Natural killer cell treated with Interleukin-12 subunit alpha and Interleukin-12 subunit beta and Interleukin-15 and Interleukin-18, amount 100 ng/mL, for 72 hours (primary cell): ENCODE results near the gene WDR6. TPM values are rescaled to one million over a fixed set of nuclear protein-coding genes. Genes with fewer than 3 reads are reported as not detected.

Experiments
- ATAC-seq, 2 donors: fragments of 150-1000 bp; cut with Tn5 transposase in 1 of 2; sonication (Bioruptor Pico), chemical (Tn5 transposase) in 1 of 2; 2 replicates each; pipeline ENCODE4 v1.10.0; 2021
- DNase-seq: peaks from one replicate; pipeline ENCODE4 v3.0.0; 2022; ENCODE audit warnings: low spot score
- H3K27ac Mint-ChIP-seq, 2 donors: 1 replicate in 1 of 2; 2 replicates in 1 of 2; pipeline ENCODE4 v1.8.0; 2022; ENCODE audit warnings: mixed read lengths in 2 of 2, mild to moderate bottlenecking in 1 of 2, moderate library complexity in 1 of 2
- H3K27me3 Mint-ChIP-seq, 2 donors: 1 replicate in 1 of 2; 2 replicates in 1 of 2; pipeline ENCODE4 v1.8.0; 2022; ENCODE audit warnings: mixed read lengths in 2 of 2
- H3K36me3 Mint-ChIP-seq: one replicate; pipeline ENCODE4 v1.8.0; 2022; ENCODE audit warnings: mixed read lengths
- H3K4me1 Mint-ChIP-seq, 2 donors: 1 replicate in 1 of 2; 2 replicates in 1 of 2; pipeline ENCODE4 v1.8.0; 2022; ENCODE audit warnings: low read depth in 2 of 2, mixed read lengths in 2 of 2, mild to moderate bottlenecking in 1 of 2
- H3K4me3 Mint-ChIP-seq: one replicate; pipeline ENCODE4 v1.8.0; 2022; ENCODE audit warnings: mixed read lengths
- H3K9me3 Mint-ChIP-seq: 2 replicates; pipeline ENCODE4 v1.8.0; 2022; ENCODE audit warnings: mixed read lengths
- total RNA-seq, 2 donors: library from RNA; stranded (reverse); gene quantifications; one replicate each; pipeline ENCODE4 v1.2.3, GENCODE V29; 2022

The WDR6 gene
- total RNA-seq, 2 donors from 2014 or later = 128 to 222 TPM

- H3K4me1 Mint-ChIP-seq = peaks cover under 1 to 11% of the 10 kb centered on the region in 2 donors
- H3K4me3 Mint-ChIP-seq = no peak overlapping the region
- ATAC-seq (no peak), DNase-seq (no peak)
- H3K27ac Mint-ChIP-seq = no peak overlapping the region
- H3K9me3 Mint-ChIP-seq = no peaks in the 10 kb centered on the region
- no peaks in the 10 kb centered on the region for H3K27me3 Mint-ChIP-seq
- H3K36me3 Mint-ChIP-seq = peaks cover 9% of the 10 kb centered on the region
These were observed 24.5 kb upstream of the WDR6 start for GRCh38 chr3:48982686-48983085.

GRCh38 chr3:48983096-48983495 is 24.1 kb upstream of the WDR6 start:
- peak overlapping the region in 1 of 2 donors; percentile 31 for H3K27ac Mint-ChIP-seq
- peaks cover 9% of the 10 kb centered on the region for H3K36me3 Mint-ChIP-seq
- H3K9me3 Mint-ChIP-seq = no peaks in the 10 kb centered on the region
- no peaks in the 10 kb centered on the region for H3K27me3 Mint-ChIP-seq
- no peak overlapping the region for H3K4me3 Mint-ChIP-seq
- H3K4me1 Mint-ChIP-seq = peaks cover 5 to 15% of the 10 kb centered on the region in 2 donors
- ATAC-seq = no peak
- no peak for DNase-seq

GRCh38 chr3:48984663-48985062 is 22.5 kb upstream of the WDR6 start:
- DNase-seq = no peak
- Mint-ChIP-seq H3K36me3 (peaks cover 4% of the 10 kb centered on the region), H3K27me3 (no peaks in the 10 kb centered on the region), H3K4me1 (peaks cover 15 to 21% of the 10 kb centered on the region in 2 donors), H3K4me3 (no peak overlapping the region), H3K9me3 (no peaks in the 10 kb centered on the region), H3K27ac (peak overlapping the region in 1 of 2 donors; percentile 45)
- ATAC-seq = no peak

- Mint-ChIP-seq H3K4me1 (peaks cover 15 to 23% of the 10 kb centered on the region in 2 donors), H3K4me3 (no peak overlapping the region), H3K27me3 (no peaks in the 10 kb centered on the region), H3K36me3 (peaks cover 4% of the 10 kb centered on the region), H3K27ac (no peak overlapping the region), H3K9me3 (no peaks in the 10 kb centered on the region)
- ATAC-seq (no peak), DNase-seq (no peak)
These were observed 21.3 kb upstream of the WDR6 start for GRCh38 chr3:48985831-48986376.

GRCh38 chr3:48989126-48989795 is 17.9 kb upstream of the WDR6 start:
- no peaks in the 10 kb centered on the region for H3K36me3 Mint-ChIP-seq
- DNase-seq = no peak

GRCh38 chr3:48989796-48990635 is 17.2 kb upstream of the WDR6 start, which contains the start of gene P4HTM:
TSS of gene P4HTM (plus strand) at chr3:48990241. CDS start at chr3:48990257, 16 bp downstream.
- Mint-ChIP-seq H3K9me3 (no peaks in the 10 kb centered on the region), H3K36me3 (no peaks in the 10 kb centered on the region)

More at GRCh38 chr3:48989126-48989795, 17.9 kb upstream of the WDR6 start:
- Mint-ChIP-seq H3K9me3 (no peaks in the 10 kb centered on the region), H3K4me3 (peak overlapping the region; percentile 92), H3K4me1 (peaks cover 26 to 35% of the 10 kb centered on the region in 2 donors), H3K27me3 (no peaks in the 10 kb centered on the region), H3K27ac (peak overlapping the region; percentile 90 to 95)
- no peak for ATAC-seq

GRCh38 chr3:48990636-48991469 is 16.3 kb upstream of the WDR6 start:
- H3K9me3 Mint-ChIP-seq = no peaks in the 10 kb centered on the region
- no peaks in the 10 kb centered on the region for H3K27me3 Mint-ChIP-seq
- peak overlapping the region; percentile 94 for H3K4me3 Mint-ChIP-seq
- peak overlapping the region; percentile 77 to 85 for H3K27ac Mint-ChIP-seq
- DNase-seq (no peak), ATAC-seq (peak; percentile 2 to 43)
- peaks cover 26 to 38% of the 10 kb centered on the region in 2 donors for H3K4me1 Mint-ChIP-seq
- no peaks in the 10 kb centered on the region for H3K36me3 Mint-ChIP-seq

More at GRCh38 chr3:48989796-48990635, 17.2 kb upstream of the WDR6 start, which contains the start of gene P4HTM:
- Mint-ChIP-seq H3K27ac (peak within 1 kb of the TSS; percentile 90 to 95), H3K4me3 (peak within 1 kb of the TSS; percentile 94), H3K27me3 (no peaks in the 10 kb centered on the region), H3K4me1 (peaks cover 26 to 37% of the 10 kb centered on the region in 2 donors)
- ATAC-seq (peak; percentile 88), DNase-seq (peak; percentile 86)

GRCh38 chr3:48991851-48992545 is 15.2 kb upstream of the WDR6 start:
- peaks cover 26 to 31% of the 10 kb centered on the region in 2 donors for H3K4me1 Mint-ChIP-seq
- H3K27me3 Mint-ChIP-seq = no peaks in the 10 kb centered on the region
- no peak for DNase-seq

GRCh38 chr3:48993834-48994233 is 13.4 kb upstream of the WDR6 start:
- no peaks in the 10 kb centered on the region for H3K27me3 Mint-ChIP-seq
- peaks cover 19 to 27% of the 10 kb centered on the region in 2 donors for H3K4me1 Mint-ChIP-seq
- no peaks in the 10 kb centered on the region for H3K36me3 Mint-ChIP-seq
- DNase-seq (no peak), ATAC-seq (no peak)
- H3K4me3 Mint-ChIP-seq = no peak overlapping the region
- H3K9me3 Mint-ChIP-seq = no peaks in the 10 kb centered on the region
- no peak overlapping the region for H3K27ac Mint-ChIP-seq

More at GRCh38 chr3:48991851-48992545, 15.2 kb upstream of the WDR6 start:
- H3K27ac Mint-ChIP-seq = peak overlapping the region; percentile 77 to 85
- no peaks in the 10 kb centered on the region for H3K36me3 Mint-ChIP-seq
- no peak for ATAC-seq
- peak overlapping the region; percentile 94 for H3K4me3 Mint-ChIP-seq
- H3K9me3 Mint-ChIP-seq = no peaks in the 10 kb centered on the region

- no peaks in the 10 kb centered on the region for H3K36me3 Mint-ChIP-seq
- H3K9me3 Mint-ChIP-seq = no peaks in the 10 kb centered on the region
- no peak for DNase-seq
- H3K27ac Mint-ChIP-seq = no peak overlapping the region
- ATAC-seq = no peak
- no peaks in the 10 kb centered on the region for H3K27me3 Mint-ChIP-seq
- H3K4me3 Mint-ChIP-seq = no peak overlapping the region
- peaks cover 5 to 14% of the 10 kb centered on the region in 2 donors for H3K4me1 Mint-ChIP-seq
These were observed 10.6 kb upstream of the WDR6 start for GRCh38 chr3:48996640-48997039.

GRCh38 chr3:48997102-48997635 is 10.0 kb upstream of the WDR6 start:
- Mint-ChIP-seq H3K9me3 (no peaks in the 10 kb centered on the region), H3K4me3 (no peak overlapping the region), H3K27me3 (no peaks in the 10 kb centered on the region), H3K36me3 (no peaks in the 10 kb centered on the region), H3K27ac (no peak overlapping the region), H3K4me1 (peaks cover under 1 to 10% of the 10 kb centered on the region in 2 donors)
- no peak for DNase-seq
- no peak for ATAC-seq

- Mint-ChIP-seq H3K27ac (no peak overlapping the region), H3K4me1 (peaks cover 0 to 10% of the 10 kb centered on the region in 2 donors), H3K27me3 (no peaks in the 10 kb centered on the region), H3K36me3 (no peaks in the 10 kb centered on the region), H3K4me3 (no peak overlapping the region), H3K9me3 (no peaks in the 10 kb centered on the region)
- DNase-seq (no peak), ATAC-seq (no peak)
These were observed 9.2 kb upstream of the WDR6 start for GRCh38 chr3:48997714-48998637.
